Dedifferentiated amniotic fluid mesenchymal stem cell (primary cell): Measurements from ENCODE around the gene GBX2.

Experiments
- DNase-seq: peaks from one replicate; pipeline ENCODE4 v3.0.0-alpha.2; 2016; ENCODE audit errors: extremely low spot score

Gene GBX2

DNA sequence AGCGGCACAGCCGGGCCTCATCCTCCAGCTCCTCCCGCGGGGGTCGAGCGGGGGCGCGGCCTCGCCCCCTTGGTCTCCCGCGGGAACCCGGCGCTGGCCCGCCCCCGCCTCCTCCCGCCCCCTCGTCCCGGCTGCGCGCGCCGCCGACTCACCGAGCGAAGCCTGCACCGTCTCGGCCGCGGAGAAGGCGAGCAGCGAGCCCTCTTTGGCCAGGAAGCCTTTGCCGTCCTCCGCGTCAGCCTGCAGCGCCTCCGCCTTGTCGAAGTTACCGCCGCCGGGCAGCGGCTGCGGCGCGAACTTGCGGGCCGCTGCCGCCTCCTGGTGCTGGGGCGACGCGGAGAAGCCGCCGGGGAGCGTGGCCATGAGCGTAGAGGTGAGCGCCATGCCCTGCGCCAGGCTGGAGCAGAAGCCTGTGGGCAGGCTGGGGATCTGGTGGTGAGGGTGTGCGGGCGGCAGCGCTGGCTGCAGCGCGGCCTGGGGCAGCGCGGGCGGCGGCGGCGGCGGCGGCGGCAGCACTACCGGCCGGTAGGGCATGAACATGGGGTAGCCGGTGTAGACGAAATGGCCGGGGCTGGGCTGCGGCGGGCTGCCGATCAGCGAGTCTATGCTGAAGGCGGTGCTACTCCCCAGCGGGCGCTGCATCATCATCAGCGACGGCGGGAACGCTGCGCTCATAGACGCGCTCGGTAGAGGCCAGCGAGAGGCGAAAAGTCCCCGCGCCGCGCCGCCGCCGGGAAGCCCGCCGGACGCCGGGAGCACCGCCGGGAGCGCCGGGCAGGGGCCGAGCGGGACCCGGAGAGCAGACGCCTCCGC is 683 bp downstream of the GBX2 start:
- DNase-seq, result no peak

DNA sequence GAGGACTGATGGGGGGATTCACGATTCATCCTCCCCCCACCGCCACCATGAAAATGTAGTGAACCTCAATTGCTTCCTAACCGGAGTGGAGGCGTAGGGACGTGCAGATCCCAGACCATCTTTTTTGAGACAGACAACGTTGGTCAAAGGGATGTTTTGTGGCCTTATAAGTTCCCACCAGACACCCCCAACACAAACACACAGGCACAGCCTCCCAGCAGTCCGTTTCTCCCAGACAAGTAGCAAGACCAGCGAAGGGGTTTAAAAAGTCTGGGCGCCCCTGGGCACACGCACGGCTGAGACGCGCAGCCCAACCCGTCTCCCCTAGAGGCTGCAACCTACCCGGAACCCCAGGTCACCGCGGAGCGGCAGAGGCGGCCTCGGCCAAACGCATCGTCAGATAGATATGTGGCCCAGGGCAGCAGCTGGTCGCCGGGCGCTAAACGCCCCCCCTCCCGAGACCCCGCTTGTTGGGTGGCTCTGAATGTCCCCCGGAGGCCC is 1.3 kb downstream of the GBX2 start:
- no peak for DNase-seq

GRCh38 chr2:236165842-236166795 is 2.1 kb downstream of the GBX2 start:
- no peak for DNase-seq

DNA sequence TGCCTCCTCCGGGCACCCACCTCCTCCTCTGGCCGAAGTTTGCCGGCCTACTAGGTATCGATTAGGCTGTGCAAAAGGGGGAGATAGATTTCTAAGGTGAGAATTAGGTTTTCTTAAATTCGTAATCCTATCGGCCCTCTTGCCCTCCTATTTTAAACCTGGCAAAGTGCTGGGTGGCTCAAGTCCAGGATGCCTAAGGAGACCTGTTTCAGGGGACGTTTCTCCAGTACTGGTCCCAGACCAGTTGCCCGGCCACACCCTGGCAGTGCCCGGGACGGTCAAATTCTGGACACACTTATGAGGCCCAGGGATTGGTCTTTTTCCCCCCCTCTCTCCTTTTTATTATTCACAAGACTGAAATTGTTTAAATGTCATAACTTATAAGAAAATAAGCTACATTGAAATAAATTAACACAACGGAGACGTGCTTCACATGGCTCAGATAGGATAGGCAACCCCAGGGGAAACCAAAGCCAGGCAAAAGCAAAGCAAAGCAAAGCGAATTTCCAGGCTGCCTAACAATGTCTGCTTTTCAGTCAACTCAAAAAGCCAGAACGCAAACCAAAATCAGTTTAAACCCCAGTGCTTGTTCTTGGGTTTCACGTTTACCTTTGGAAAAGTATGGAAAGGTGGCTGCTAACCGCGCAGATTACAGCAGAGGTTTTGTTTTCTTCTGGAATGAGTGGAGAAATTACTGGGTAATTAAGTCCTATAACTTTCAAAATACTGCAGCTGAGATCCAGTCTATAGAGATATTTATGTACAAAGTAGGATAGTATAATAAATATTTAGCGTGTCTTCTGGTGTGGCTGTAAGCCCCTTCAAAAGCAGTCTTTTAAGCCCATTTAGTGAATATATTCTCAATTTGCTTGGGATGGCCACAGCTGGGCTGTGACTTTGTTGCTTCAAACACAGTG is 3.0 kb downstream of the GBX2 start:
- DNase-seq, result no peak

DNA sequence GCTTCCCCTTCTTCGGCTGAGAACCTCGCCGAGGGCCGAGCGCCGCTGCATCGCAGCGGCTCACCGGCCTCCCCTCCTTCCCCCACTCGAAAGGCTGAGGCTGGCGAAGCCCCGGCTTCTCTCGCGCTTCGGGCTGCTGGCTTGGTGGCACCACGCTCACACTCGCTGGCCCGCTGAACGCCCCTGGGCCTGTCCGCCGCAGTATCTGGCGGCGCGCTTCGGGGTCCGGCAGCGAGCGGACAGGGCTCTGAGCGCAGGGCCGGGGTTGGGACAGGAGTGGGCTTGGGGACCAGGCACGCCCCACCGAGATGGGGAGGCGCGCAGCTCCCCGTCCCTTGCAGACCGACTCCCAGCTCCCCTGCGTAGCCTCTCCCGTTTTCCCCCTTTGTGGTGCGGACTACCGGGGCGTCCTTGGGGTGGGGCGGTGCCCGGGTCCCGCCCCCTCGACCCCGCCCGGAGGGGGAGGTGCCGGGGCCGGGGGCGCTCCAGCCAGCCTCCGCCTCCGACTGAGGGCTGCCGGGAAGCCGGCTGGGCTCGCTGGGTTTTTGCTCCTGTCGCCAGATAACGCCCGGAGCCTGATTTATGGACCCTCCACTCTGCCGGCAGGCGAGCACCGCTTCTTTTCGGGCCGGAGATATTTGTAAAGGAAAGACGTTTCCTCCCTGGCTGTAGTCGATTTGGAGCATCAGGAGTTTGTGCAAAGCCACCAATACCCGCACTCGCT is 3.8 kb downstream of the GBX2 start:
- DNase-seq, result no peak

- no peak for DNase-seq
These were observed 4.5 kb downstream of the GBX2 start for GRCh38 chr2:236163471-236164200.

- no peak for DNase-seq
These were observed 5.2 kb downstream of the GBX2 start for GRCh38 chr2:236162882-236163470.

- DNase-seq, result no peak
These were observed 5.9 kb downstream of the GBX2 start for GRCh38 chr2:236162031-236162845.

GRCh38 chr2:236161531-236161930 is 6.7 kb downstream of the GBX2 start:
- no peak for DNase-seq

GRCh38 chr2:236161082-236161462 is 7.1 kb downstream of the GBX2 start:
- no peak for DNase-seq

DNA sequence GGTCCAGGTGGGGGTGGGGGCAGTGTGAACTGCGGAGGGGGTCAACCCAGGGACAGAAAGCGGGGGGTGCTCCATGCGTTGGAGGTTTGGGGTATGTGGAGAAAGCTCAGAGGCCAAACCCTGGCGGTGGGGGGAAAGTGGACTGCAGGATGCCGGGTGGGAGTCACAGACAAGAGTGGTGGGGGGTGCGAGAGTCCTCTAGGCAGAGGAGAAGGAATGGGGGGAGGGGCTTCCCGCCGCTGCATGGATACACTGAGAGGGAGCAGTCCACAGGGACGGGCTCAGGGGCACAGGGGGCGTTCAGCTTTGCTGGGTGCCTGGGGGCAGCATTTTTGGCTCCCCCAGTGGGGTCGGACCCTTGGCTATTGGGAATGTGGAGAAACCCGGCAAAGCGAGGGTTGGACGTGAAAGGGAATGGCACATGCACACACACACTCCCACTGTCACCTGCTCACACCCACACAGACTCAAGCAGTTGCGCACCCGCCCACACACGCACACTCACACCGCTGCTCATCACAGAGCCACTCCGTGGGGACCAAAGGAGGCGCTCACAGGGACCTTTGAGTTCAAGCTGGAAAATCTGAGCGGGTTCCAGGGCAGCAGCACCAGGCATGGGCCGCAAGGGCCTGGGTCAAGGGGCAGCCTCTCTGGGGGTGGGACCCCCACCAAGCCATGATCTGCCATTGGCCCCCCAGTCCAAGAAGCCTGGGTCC is 7.7 kb downstream of the GBX2 start:
- DNase-seq, result no peak

DNA sequence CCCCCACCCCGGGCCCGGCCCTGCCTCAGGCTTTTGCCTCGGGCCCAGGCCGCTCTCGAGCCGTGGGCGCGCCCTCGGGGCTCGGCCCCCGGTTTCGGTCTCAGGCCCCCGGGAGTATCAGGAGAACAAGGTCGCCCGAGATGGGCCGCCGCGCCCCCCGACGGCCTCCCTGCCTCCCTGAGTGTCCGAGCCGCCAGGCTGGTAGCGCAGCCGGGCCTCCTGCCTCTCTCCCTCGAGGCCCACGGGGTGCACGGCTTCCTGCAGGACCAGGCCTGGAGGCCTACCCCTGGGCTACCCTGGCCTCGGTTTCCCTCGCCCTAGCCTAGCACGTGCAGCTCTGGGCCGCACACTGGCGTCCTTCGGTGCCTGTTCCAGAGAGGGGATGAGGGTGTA is 8.4 kb downstream of the GBX2 start:
- no peak for DNase-seq

DNA sequence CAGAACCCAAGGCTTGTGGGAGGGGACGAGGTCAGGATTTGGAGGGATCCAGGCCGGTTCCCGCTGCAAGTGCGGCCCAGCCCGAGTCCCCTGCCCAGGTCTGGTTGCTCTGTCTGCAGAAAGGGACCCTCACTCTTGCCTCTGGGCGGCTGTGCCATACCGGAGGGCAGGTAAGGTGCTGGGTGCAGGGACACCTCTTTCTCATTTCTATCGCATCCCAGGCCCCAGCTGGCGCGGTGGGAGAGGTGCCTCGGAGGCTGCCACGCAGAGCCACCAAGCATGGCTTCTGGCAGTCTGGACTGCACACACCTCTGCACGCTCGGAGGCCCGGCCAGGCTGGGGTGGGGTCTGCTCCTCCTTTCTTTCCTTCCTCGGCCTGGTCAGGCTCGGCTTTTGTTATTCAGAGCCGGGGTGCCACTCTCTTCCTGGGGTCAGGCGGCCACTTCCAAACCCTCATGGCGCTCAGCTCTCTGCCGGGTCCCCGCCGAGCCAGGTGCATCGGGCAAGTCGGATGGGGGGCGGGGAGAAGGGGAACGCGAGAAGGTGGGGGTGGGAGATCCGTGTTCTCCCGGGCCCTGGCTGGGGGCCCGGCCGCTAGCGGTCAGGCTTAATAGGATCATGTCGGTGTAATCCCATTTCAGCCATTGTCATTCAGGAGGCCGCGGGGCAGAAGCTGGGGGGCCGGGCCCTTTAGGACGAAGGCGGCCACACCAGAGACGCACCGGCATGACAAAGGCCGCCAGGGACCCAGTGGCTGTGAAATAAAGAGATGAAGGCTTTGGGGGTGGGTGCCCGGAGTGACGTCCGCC is 9.0 kb downstream of the GBX2 start:
- DNase-seq, result no peak

GRCh38 chr2:236157815-236158498 is 10.2 kb downstream of the GBX2 start:
- DNase-seq, result no peak

DNA sequence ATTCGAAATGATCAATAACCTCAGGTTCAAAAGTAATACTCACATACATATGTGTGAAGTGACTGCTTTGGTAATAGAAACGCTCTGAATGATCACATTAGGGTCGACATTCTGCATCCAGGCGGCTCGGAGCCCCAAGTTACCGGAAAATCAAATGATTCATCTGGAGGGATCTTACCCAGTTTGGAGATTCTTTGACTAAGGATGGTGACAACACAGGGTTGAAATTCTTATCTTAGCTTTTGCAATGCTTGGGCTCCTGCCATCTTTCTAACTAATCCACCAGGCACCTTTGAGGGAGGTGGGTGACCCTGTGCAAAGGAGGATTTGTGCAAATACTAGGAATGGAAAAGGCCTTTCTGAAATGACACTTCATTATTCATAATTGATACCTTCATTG is 10.8 kb downstream of the GBX2 start:
- DNase-seq, result no peak

GRCh38 chr2:236156860-236157194 is 11.4 kb downstream of the GBX2 start:
- no peak for DNase-seq
